Lower leg skin (tissue), 3 donors: ENCODE results near the gene ST3GAL4.
"Not testable (repeated sequence)": the region's sequence is repeated elsewhere in the genome, so short reads cannot be mapped to it uniquely, and the experiment has no call there.

Experiments
- CTCF ChIP-seq, 3 donors: fragments of 450-650 bp; IDR thresholded peaks; one replicate each; pipeline ENCODE4 v1.5.1; 2016; ENCODE audit warnings: antibody characterized with exemption in 3 of 3, mild to moderate bottlenecking in 3 of 3, moderate library complexity in 2 of 3
- POLR2A ChIP-seq, 2 donors: fragments of 450-650 bp; IDR thresholded peaks; one replicate each; pipeline ENCODE4 v1.6.1; 2016 to 2017; ENCODE audit warnings: antibody characterized with exemption in 2 of 2, mild to moderate bottlenecking in 1 of 2, moderate library complexity in 1 of 2

GRCh38 chr11:126396266-126396665 is 40.8 kb downstream of the ST3GAL4 start:
- TF ChIP-seq CTCF, POLR2A (IDR thresholded peaks at IDR 0.05): not testable (repeated sequence)
